Heart right ventricle (tissue), 16 donors: ENCODE results near the gene GPRC5B. TPM values are rescaled to one million over a fixed set of nuclear protein-coding genes. Genes with fewer than 3 reads are reported as not detected.

ENCODE experiments used
- ATAC-seq, 8 donors: fragments of 200-7000 bp; cut with Tn5 transposase; one replicate each; pipeline ENCODE4 v1.9.1; 2020; ENCODE audit warnings: mild to moderate bottlenecking in 8 of 8, moderate library complexity in 8 of 8, moderate number of reproducible peaks in 1 of 8
- DNase-seq, 2 donors: peaks; one replicate each; pipeline ENCODE4 v3.0.0-alpha.2; 2020
- H3K27ac ChIP-seq, 10 donors: fragments of 200-600 bp; sonication (generic) in 2 of 10; one replicate each; pipeline versions ENCODE4 v1.5.0 to v1.8.0; 2020 to 2022; ENCODE audit warnings: mild to moderate bottlenecking in 3 of 10
- H3K27me3 ChIP-seq, 7 donors: fragments of 200-600 bp; one replicate each; pipeline ENCODE4 v1.8.0; 2021 to 2022; ENCODE audit warnings: mild to moderate bottlenecking in 2 of 7
- H3K36me3 ChIP-seq, 9 donors: fragments of 200-600 bp; sonication (generic) in 1 of 9; one replicate each; pipeline versions ENCODE4 v1.5.0 to v1.8.0; 2020 to 2022; ENCODE audit warnings: mild to moderate bottlenecking in 2 of 9
- H3K4me1 ChIP-seq, 9 donors: fragments of 200-600 bp; sonication (generic) in 1 of 9; one replicate each; pipeline versions ENCODE4 v1.5.0 to v1.8.0; 2020 to 2022; ENCODE audit warnings: mild to moderate bottlenecking in 4 of 9
- H3K4me3 ChIP-seq, 10 donors: fragments of 200-600 bp; sonication (generic) in 2 of 10; one replicate each; pipeline versions ENCODE4 v1.5.0 to v1.8.0; 2020 to 2022; ENCODE audit warnings: mild to moderate bottlenecking in 7 of 10, moderate library complexity in 2 of 10
- H3K9me3 ChIP-seq, 11 donors: fragments of 200-600 bp in 10 of 11; sonication (generic) in 2 of 11; one replicate each; pipeline versions ENCODE4 v1.5.0 to v1.8.0; 2013 to 2022; ENCODE audit warnings: mild to moderate bottlenecking in 2 of 11, control low read depth in 1 of 11, moderate library complexity in 1 of 11
- CTCF ChIP-seq, 9 donors: fragments of 200-600 bp; sonication (generic) in 2 of 9; IDR thresholded peaks; one replicate each; pipeline versions ENCODE4 v1.5.0 to v1.8.0; 2021 to 2022; ENCODE audit warnings: antibody characterized with exemption in 9 of 9, mild to moderate bottlenecking in 5 of 9, moderate library complexity in 1 of 9
- WGBS, 2 donors: extraction: QIAGEN DNeasy Blood & Tissue Kit; methylation state at CpG; one replicate each; pipeline ENCODE4 v1.1.7; 2013; ENCODE audit warnings: inconsistent platforms in 1 of 2; 5-methylcytosine and 5-hydroxymethylcytosine counted together
- intact Hi-C, 10 donors: fragments of 100-400 bp; cut with DNase I; formaldehyde crosslinking; loops; one replicate each; pipeline versions ENCODE4 v1.11.1 to v1.14.2; 2022
- polyA plus RNA-seq, 2 donors: library from polyadenylated mRNA; stranded (reverse); fragments of 200-250 nt; gene quantifications; one replicate each; pipeline ENCODE4 v1.2.3, GENCODE V29; 2013
- total RNA-seq, 10 donors: library from RNA; stranded (reverse); fragmentation: NEBNext Ultra II Directional in 3 of 10; extraction: Animal tissue kit (Norgen Biotek cat#: 25700) in 3 of 10; gene quantifications; one replicate each; pipeline versions ENCODE4 v1.2.1 to v1.2.4, GENCODE V29; 2021 to 2023
- donor health status: Arrhythmogenic right ventricular cardiomyopathy.
- donor health status: ischemic (EF 13 %, LVEDD 7.1; RV severe dilation, severe dysfunction).
- donor health status: healthy with polysubstance abuse.
- donor health status: DM: no; HTN: yes; CAD: no.
- donor health status: DM: no; HTN: no; CAD: no.
- donor health status: ischemic (EF 25% LVEDD 6.9; RV normal size, moderate dysfunction).
- donor health status: ischemic (EF 25% LVEDD 5.7; RV mildly dilated, moderate dysfunction).
- donor health status: healthy.
- donor health status: DM: yes; HTN: yes; CAD: no.
- donor health status: Ischemic cardiomyopathy.
- donor health status: ischemic (EF 35%, LVEDD 5.7; RV mildly dilated, moderate dysfunction).
- donor health status: nonischemic (EF 11% LVEDD 7.7; RV severe dilation, severe dysfunction).
- donor health status: DM: yes; HTN: yes; CAD: no.
- donor health status: PGD.
- donor health status: ischemic (EF 29% LVEDD 5.4; RV normal size, mild dysfunction).
- donor health status: nonischemic (EF 23%, LVEDD 6.1; RV moderate dilation, normal function).

The GPRC5B gene
- total and polyA plus RNA-seq, 12 donors = 24.1 to 208 (median 69.4) TPM

GRCh38 chr16:19837331-19837980 lies 47.2 kb downstream of the GPRC5B start:
- Histone ChIP-seq H3K9me3 (no peaks in the 10 kb centered on the region), H3K4me3 (no peak overlapping the region), H3K4me1 (peaks cover 0 to 42% (median 12%) of the 10 kb centered on the region in 9 donors), H3K27ac (peak overlapping the region in 6 of 10 donors; percentile 8 to 65 (median 35)), H3K27me3 (no peaks in the 10 kb centered on the region), H3K36me3 (peaks cover 0 to 4% (median 0%) of the 10 kb centered on the region in 9 donors)
- intact Hi-C loops = no loop called here
- DNase-seq (no peak), ATAC-seq (no peak)
- 83 to 87% methylated on average over 6 of the region's 6 CpGs for WGBS, 2 donors
- no peak for TF ChIP-seq CTCF (IDR thresholded peaks at IDR 0.05)

GRCh38 chr16:19835968-19836421 lies 48.7 kb downstream of the GPRC5B start:
- H3K4me1 ChIP-seq = peaks cover 0 to 36% (median 8%) of the 10 kb centered on the region in 9 donors
- ATAC-seq (no peak), DNase-seq (no peak)
- no peak for TF ChIP-seq CTCF (IDR thresholded peaks at IDR 0.05)
- no peaks in the 10 kb centered on the region for H3K27me3 ChIP-seq
- intact Hi-C loops = no loop called here
- H3K4me3 ChIP-seq = no peak overlapping the region
- peak overlapping the region in 4 of 10 donors; percentile 7 to 34 (median 28) for H3K27ac ChIP-seq
- H3K9me3 ChIP-seq = no peaks in the 10 kb centered on the region
- peaks cover 0 to 9% (median 0%) of the 10 kb centered on the region in 9 donors for H3K36me3 ChIP-seq

- ATAC-seq (no peak), DNase-seq (no peak)
- intact Hi-C loops = no loop called here
- Histone ChIP-seq H3K27ac (peak overlapping the region in 1 of 10 donors; percentile 26), H3K4me1 (peaks cover 0 to 29% (median 8%) of the 10 kb centered on the region in 9 donors), H3K9me3 (no peaks in the 10 kb centered on the region), H3K4me3 (no peak overlapping the region), H3K27me3 (no peaks in the 10 kb centered on the region), H3K36me3 (peaks cover 0 to 17% (median 0%) of the 10 kb centered on the region in 9 donors)
- WGBS, 2 donors = 96 to 97% methylated on average over 3 of the region's 3 CpGs
- TF ChIP-seq CTCF (IDR thresholded peaks at IDR 0.05) = no peak
Measured at GRCh38 chr16:19835196-19835595, 49.5 kb downstream of the GPRC5B start.

GRCh38 chr16:19833581-19833980 lies 51.1 kb downstream of the GPRC5B start:
- Histone ChIP-seq H3K4me1 (peaks cover 0 to 30% (median 7%) of the 10 kb centered on the region in 9 donors), H3K9me3 (no peaks in the 10 kb centered on the region), H3K27ac (no peak overlapping the region), H3K4me3 (no peak overlapping the region), H3K36me3 (peaks cover 0 to 28% (median 0%) of the 10 kb centered on the region in 9 donors), H3K27me3 (no peaks in the 10 kb centered on the region)
- intact Hi-C loops = no loop called here
- WGBS, 2 donors = 96 to 97% methylated on average over 5 of the region's 5 CpGs
- ATAC-seq (no peak), DNase-seq (no peak)
- TF ChIP-seq CTCF (IDR thresholded peaks at IDR 0.05) = no peak
